OCI-LY3 (cell line): Measurements from ENCODE around the gene ADAMTS10.

Experiments used
- EZH2phosphoT487 ChIP-seq: fragments of 200-600 bp; shearing (Covaris generic); IDR thresholded peaks from 2 replicates; pipeline ENCODE4 v1.6.1; 2018; ENCODE audit warnings: antibody characterized with exemption, mixed run types, low read depth
- TF ChIP-seq, protein P1 (sequence below): fragments of 200-600, 300-600 bp; sonication (generic); IDR thresholded peaks from 2 replicates; pipeline ENCODE4 v1.5.1; 2014; ENCODE audit warnings: antibody characterized with exemption, low read length, low read depth

DNA sequence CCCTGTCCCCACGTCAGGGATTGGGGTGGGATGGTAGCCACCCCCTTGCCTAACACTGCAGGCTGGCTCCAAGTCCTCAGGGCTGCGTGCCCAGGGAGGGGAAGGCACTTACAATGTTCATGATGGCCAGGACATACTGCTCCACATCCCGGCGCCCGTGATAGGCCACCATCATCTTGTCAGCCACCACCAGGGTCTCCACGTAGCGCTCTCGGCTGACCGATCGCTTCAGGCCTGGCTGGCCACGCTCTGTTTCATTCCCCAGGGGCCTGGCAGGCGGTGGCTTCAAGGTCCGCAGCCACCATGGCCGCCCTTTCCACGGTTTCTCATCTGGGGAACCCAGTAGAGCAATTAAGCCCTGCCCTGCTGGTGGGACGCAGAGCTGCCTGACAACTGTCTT lies 9.7 kb downstream of the ADAMTS10 start:
- TF ChIP-seq, protein P1, sequence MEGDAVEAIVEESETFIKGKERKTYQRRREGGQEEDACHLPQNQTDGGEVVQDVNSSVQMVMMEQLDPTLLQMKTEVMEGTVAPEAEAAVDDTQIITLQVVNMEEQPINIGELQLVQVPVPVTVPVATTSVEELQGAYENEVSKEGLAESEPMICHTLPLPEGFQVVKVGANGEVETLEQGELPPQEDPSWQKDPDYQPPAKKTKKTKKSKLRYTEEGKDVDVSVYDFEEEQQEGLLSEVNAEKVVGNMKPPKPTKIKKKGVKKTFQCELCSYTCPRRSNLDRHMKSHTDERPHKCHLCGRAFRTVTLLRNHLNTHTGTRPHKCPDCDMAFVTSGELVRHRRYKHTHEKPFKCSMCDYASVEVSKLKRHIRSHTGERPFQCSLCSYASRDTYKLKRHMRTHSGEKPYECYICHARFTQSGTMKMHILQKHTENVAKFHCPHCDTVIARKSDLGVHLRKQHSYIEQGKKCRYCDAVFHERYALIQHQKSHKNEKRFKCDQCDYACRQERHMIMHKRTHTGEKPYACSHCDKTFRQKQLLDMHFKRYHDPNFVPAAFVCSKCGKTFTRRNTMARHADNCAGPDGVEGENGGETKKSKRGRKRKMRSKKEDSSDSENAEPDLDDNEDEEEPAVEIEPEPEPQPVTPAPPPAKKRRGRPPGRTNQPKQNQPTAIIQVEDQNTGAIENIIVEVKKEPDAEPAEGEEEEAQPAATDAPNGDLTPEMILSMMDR: no peak
- TF ChIP-seq EZH2phosphoT487: no peak
